GM19372 (cell line): ENCODE data around the gene RBSN.

Experiments used
- ATAC-seq: cut with Tn5 transposase; IDR thresholded peaks from one replicate; pipeline ENCODE4 v1.9.1; 2021; ENCODE audit warnings: mild to moderate bottlenecking, low read depth, moderate library complexity; ENCODE audit not compliant: unreplicated experiment

Gene RBSN

DNA sequence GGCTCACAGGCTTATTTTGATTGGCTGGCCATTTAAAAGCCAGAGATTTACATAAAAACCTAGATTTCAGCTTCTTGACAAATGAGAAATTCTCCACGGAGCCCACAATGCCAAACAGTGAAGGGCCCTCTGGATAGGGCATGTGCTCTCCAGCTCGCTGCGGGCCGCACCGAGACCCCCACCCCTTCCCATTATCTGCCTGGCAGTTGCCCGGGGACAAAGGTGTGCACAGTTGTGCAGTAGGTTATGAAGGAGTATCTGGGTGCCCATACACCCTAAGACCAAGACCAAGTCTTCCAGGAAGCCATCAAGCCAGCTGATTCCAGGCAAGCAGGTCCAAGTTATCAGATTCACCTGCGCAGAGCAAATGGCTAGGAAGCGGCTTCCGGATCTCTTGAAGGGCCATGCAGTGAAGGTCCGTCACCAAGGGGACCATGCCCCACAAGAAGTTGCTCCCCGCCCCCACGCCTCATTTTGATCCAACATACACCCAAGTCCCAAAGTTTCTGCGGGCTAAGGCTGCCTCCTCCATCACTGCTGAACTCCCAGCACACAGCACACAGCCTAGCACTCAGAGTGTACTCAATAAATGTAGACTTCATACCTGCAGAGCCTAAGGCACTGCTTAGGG lies 35.2 kb downstream of the RBSN start:
- no peak for ATAC-seq

DNA sequence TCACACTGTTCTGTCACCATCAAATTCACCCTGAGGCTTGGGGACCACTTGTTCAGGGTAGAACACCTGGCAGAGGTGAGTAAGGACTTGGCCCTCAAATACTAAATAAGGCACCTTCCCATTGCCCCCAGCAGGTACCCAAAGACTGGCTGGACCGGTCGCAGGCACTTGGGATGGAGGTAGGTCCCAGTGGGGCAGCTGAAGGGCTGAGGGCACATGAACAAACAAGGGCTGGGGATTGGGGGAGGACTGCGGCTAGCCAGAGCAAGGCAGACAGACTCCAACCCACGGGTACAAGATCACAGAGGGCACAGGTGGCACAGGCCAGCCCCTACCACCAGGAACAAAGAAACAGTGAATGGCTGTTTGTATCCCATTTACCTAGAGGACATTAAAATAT lies 35.7 kb downstream of the RBSN start:
- no peak for ATAC-seq

DNA sequence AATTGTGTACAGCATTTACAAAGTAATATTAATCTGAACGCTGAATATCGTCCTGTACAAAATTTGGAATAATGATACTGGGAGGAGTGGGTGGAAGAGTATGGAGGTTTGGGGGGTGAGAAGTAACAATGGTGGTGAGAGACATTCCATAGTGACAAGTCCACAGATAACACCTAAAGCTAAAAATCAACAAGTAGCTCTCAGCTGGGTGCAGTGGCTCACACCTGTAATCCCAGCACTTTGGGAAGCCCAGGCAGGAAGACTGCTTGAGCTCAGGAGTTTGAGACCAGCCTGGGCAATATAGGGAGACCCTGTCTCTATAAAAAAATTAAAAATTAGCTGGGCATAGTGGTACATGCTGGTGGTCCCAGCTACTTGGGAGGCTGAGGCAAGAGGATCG lies 38.9 kb downstream of the RBSN start:
- no peak for ATAC-seq

DNA sequence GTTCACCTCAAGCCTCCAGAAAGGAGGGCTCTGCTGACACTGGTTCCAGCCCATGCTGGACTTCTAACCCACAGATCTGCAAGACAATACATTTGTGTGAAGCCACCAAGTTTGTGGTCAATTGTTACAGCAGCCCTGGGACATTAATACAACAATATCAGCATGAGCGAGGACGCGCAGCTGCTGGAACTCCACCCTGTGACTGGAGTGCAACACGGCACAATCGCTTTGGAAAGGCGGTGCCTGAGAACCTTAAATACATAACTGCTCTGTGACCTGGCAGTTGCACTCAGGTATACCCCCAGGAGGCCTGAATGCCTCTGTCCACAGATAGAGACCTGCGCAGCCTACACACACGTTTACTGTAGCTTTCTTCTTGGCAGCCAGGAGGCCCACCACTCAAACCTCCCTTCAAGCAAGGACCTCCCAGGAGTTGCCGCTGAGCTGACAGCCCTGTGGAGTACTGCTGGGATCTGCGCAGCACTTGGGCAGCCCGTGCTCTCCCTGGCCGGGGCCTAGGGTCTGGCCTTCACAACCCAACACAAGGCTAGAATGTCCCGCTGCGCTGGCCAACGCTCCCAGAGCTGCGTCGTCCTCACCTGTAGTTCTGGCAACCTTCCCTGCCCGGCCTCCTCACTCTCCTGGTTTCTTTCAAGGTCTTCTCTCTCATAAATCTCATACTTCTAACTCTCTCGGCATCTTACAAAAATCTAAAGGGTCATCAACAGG lies 42.1 kb downstream of the RBSN start:
- no peak for ATAC-seq

DNA sequence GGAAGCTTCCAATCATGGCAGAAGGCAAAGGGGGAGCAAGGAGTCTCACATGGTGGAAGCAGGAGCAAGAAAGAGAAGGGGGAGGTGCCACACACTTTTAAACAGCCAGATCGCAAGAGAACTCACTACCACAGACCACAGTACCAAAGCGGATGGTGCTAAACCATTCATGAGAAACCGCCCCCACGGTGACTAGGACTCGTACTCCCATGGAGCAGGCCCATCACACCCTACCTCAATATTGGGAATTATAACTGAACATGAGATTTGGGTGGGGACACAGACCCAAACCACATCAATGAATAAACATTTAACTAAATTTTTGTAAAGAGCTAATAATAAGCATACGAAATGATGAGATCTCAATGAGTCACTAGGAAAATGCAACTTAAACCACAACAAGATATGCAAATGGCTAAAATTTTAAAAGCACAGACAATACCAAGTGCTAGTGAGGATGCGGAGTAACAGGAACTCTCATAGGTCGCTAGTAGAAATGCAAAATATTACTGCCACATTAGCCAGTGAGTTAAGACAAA lies 43.9 kb downstream of the RBSN start:
- no peak for ATAC-seq

DNA sequence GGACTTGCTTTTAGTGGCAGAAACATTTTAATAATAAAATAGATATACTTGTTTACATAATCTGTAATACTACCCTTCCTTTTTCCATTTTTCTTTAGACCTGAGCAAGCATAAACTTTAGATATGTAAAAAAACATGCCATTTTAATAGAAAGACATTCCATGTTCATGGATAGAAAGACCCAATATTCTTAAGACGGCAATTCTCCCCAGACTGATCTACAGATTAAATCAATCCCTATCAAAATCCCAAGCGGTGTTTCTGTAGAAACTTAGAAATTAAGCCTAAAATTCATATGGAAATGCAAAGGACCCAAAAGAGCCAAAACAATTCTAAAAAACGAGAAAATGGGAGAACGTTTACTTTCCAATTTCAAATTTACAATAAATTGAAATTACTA lies 45.4 kb downstream of the RBSN start:
- no peak for ATAC-seq

DNA sequence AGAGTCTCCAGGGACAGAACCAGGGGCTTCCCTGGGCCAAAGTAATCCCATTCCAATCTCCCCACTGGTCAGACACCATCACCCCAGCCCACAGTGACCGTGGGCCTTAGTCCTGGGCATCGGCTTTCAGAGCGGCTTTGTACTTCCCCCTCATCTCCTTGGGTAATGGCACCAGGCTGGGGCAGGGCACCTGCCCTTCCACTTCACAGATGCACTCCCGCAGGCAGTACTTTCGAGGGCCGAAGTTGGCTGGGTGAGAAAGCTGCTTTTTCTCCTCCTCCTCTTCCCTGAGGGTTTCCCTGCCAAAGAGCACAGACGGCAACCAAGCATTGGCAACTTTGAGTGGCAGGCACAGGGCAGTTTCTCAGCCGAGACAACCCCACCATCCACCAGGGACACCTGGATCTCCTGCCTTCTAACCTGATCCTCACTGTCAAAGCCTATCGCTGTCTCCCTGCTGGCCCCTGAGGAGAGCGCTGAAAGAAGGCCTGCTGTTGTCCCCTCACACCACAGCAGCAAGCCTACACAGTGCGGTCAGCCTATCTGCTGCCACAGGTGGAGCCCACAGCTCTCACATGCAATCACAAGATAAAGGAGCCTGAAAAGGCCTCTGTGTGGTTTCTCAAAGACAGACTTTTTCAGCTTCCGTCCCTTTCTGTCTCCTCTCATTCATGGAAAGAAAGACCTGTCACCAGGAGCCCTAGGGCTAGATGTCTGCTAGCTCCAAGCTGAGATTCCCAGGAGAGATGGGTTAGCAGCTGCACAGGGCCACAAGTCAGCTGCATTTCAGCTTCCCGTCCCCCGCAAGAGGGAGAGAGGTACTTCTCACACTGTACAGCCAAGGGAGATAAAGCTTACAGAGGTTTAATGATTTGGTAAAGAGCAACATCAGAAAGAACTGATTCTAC lies 46.4 kb downstream of the RBSN start:
- no peak for ATAC-seq

DNA sequence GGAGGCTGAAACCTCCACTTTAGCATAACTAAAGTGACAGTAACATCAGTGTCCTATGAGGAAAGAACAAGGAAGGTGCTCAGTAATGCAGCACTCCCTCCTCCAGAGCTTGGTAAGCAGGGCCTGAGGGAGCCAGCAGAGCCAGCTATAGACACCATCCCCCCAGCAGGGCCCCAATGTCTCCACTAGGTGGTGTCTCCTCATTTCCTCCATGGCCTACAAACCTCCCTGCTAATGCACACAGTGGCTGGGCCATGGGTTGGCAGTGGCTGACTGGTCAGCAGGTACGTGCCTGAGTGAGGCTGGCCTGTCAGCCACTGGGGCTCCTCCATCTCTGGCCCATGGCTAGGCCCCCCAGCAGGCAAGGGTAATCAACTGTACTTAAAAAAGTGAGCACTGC lies 47.4 kb downstream of the RBSN start:
- peak; percentile 50 for ATAC-seq

DNA sequence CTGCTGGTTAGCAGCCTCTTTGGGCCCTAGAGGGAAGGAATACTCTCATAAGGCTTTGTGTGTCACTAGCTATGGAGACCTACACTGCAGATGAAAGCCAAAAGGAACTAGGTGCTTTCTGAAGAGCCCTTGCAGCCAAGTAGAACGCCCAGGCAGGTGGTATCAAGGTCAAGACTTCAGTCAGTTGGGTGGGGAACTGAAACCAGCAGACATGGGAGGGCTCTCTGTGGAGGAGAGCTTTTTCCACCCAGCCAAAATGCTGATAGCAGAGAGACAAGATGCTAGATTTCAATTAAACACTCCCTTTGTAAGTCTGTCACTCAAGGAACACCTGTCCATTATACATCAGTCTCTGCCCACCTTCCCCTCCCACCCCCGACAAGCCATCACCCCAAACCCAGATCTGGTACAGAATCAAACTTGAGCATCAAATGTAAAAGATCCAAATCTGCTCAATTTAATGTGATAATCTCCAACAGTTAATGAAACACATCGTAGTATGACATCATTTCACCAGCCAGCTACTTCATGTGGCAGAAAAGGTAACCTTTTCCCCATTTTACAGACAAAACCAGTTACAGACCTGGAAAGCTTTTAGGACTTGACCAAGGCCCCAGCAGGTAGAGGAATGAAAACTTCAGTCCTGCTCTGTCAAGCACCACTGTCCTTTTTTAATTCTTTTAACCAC lies 48.4 kb downstream of the RBSN start:
- ATAC-seq = peak; percentile 87

DNA sequence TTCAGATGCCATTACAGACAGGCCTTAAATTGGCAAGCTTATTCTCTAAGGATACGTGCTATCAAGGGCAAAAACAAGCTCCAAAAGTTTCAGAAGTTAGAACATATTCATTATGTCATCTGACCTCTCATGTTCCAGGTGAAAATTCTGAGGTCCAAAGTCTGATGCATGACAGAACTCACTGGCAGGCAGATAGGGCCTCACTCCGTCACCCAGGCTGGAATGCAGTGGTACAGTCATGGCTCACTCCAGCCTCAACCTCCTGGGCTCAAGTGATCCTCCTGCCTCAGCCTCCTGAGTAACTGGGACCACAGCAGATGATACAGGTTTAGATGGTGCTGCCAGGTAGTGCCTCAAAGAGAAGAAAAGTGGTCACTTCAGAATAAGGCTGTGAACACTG lies 49.4 kb downstream of the RBSN start:
- no peak for ATAC-seq

DNA sequence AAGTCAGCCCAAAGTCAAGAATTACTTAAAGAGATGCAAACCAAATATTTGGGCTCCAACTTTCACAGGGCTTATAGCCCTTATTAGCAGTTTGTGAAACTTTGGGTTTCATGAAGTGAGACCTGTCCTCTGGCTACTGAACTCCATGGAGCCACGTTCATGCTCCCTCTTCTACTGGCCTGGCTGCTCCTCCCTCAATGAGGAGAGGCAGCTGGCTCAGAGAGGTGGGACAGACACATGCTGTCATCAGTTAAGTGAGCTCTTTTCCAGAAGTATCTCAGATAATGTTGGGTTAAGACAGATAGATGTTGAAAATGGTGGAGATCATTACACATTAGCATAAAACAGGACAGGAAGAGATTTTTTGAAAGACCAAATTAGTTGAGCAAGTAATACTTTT lies 53.3 kb downstream of the RBSN start:
- no peak for ATAC-seq

DNA sequence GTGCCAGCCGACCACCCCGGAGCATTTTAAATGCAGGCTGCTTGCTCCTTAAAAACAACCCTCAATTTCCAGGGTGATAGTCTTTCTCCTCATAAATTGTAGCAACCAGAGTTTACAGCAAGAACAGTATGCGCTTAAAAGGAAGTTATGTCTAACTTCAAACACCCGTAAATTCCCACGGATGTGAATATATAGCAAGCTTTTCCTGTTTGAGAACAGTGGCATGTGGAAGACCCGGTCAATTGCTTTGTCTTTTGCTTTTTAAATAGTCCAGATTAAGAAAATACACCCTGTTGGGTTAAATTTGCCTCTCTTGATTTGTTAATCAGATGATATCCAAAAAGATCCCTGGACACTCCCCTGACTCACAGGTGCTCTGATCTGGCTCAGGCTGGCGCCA lies 54.6 kb downstream of the RBSN start:
- no peak for ATAC-seq

DNA sequence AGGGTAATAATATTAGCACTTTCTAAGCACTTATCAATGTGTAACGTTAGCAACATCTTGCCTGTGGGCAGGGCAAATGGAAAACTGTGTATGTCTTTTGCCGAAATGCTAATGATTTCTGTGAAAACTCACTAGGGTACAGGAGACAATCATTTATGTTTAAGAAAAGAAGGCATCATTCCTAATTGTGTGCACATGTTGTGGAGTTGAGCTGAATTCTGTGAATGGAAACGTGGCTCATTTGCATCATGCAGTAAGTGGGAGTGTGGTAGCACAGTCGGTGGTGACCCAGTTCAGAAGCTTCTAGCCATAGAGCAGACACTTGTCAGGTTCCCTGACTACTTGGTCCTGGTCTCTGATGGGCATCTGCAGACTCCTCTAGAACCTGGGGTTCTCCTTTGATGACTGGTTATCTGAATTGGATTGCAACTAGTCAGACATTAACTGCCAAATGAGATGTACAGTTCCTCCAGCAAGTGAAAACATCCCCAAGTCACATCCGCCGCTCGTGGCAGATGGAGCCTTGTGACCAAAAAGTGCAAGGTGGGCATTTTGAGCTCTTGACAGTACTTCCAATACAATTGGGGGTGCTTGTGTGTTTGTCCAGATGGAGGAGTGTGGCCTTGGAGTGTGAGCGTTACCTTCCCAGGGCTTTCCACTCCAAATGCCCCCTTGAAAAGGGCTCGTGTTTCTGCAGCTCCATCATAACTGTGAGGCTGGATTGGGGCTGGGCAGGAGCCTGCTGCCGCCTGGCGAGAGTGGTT lies 55.4 kb downstream of the RBSN start:
- ATAC-seq = no peak

DNA sequence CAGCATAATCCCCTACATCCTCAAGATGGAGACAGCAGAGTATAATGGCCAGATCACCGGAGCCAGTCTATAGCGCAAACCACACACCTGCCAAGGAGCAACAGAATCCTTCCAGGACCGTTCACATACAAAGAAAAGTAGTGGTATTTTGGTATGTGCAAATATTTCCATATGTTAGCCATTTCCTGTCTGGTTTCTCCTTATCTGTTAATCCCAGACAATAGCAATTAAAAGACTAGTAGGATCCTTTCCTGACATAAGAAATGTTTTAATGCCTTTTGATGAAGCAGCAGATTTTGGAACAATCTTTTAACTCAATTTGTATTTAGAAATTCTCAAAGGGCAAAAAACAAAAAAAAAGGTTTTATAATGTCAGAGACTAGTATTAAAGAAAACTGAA lies 56.0 kb downstream of the RBSN start:
- no peak for ATAC-seq

DNA sequence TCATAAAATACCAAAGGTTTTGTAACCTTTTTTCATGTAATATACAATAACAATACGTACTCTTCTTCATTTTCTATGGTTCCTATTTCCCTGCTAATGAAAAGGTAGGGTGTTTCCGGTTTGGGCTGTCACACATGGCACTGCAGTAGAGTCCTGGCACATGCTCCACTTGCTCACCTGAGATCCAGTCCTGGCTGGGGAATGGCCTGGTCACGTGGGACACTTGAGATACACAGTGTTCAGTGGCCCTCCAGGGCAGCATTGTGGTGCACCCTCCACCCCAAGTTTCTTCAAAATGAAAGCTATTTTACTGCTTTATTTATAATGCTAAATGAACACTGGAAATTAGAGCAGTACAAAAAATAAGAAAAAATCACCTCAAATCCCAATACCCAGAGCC lies 57.0 kb downstream of the RBSN start:
- no peak for ATAC-seq

DNA sequence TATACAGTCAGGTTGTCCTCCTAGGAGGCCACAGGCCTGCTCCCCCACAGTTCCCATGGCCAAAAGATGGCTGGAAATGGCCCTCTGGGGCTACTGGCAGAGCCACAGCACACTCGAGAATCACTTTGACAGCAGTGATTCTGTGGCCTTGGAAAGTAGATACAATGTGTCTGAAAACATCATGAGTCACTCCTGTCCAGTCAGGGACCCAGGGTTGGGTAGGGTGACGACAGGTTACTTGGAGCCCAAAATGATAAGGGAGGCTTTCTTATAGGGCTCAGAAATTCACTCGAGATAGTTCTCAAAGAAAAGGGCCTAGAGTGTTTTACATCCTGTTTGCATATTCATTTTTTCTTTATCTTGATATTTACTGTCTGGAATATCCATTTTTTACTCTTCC lies 58.1 kb downstream of the RBSN start:
- no peak for ATAC-seq

DNA sequence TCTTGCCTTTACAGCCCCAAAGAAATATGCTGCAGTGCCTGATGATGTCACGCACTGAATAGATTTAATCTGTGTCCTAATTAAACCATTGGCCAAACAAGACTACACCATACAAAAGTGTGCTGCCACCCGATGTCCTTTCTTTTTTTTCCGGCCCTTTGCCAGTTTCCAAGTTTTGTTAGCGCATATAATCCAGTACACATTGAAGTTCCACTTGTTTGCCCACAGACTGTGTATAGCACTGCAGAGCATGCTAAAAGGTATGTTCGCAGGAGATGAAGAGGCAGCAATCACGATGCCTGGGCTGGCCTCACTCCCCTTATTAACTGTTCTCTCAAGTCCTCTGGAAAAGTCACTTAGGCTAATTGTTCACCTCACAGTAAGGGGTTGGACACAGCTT lies 60.6 kb downstream of the RBSN start:
- no peak for ATAC-seq

DNA sequence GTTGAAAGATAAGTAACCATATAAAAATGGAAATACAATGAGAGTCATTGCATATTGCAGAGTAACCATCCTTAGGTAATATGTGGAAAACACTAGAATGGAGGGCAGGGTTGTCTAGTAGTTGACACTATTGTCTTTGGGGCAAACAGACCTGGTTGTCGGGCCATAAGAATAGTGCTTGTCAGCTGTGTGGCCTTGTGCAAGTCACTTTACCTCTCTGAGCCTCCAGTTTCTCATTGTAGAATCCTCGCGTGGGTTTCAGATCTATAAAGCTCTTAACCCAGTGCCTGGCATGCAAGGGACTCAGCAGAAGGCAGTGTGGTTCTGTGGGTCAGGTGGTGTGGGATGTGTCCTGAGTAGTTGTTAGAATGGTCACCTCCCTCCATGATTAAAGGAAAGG lies 65.8 kb downstream of the RBSN start:
- no peak for ATAC-seq

DNA sequence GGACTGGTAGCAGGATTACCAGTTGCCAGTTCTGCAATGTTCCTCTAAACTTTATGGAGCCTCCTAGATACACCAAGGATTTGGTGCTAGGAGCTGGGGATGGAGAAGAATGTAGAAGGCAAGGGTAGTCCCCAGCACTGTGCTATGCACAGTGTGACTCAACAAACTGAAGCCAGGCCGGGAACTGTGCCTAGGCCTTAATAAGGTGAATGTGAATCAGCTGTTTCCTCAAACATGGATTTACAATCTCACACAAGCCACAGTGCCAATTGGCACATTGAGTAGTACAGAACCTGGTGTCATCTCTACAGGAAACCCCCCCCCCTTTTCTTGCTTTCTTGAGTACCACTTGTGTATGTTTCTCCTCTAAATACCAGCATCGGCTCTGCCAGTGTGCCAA lies 66.3 kb downstream of the RBSN start:
- ATAC-seq = no peak

DNA sequence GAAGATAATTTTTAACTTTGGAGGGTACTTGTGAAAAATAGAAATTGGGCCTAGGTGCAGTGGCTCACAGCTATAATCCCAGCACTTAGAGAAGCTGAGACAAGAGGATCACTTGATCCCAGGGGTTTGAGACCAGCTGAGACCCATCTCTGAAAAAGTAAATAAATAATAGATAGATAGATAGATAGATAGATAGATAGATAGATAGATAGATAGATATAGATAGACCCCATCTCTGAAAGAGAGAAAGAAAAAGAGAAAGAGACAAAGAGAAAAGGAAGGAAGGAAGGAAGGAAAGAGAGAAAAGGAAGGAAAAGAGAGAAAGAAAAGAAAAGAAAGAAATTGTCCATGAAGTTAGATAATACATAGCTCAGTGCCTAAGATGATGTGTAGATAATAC lies 69.3 kb downstream of the RBSN start:
- ATAC-seq = no peak
